Kidney (tissue), 14 donors: ENCODE results near the gene LPIN1. TPM values are rescaled to one million over a fixed set of nuclear protein-coding genes. Genes with fewer than 3 reads are reported as not detected.

Experiments
- DNase-seq, 5 donors: peaks; one replicate each; pipeline ENCODE4 v3.0.0-alpha.2; 2013 to 2020
- FAIRE-seq: peaks from 2 replicates; lab custom pipeline; 2012; peaks lifted over from hg19 to GRCh38; lab: Jason Lieb, UNC
- H3K27ac ChIP-seq, 2 donors: one replicate each; pipeline ENCODE4 v1.7.0; 2013; ENCODE audit warnings: low read depth in 2 of 2, low read length in 2 of 2, inconsistent platforms in 1 of 2
- H3K27me3 ChIP-seq: one replicate; pipeline ENCODE4 v1.7.1; 2013; ENCODE audit warnings: low read length, inconsistent platforms; ENCODE audit not compliant: control insufficient read depth, insufficient read depth
- H3K36me3 ChIP-seq, 3 donors: one replicate each; pipeline versions ENCODE4 v1.7.0 to v1.7.1; 2013; ENCODE audit warnings: low read length in 3 of 3, control low read depth in 1 of 3, inconsistent platforms in 1 of 3; ENCODE audit not compliant: insufficient read depth in 3 of 3, control insufficient read depth in 2 of 3
- H3K4me1 ChIP-seq, 3 donors: one replicate each; pipeline versions ENCODE4 v1.7.0 to v1.7.1; 2013; ENCODE audit warnings: low read length in 3 of 3, inconsistent platforms in 1 of 3, low read depth in 1 of 3; ENCODE audit not compliant: control insufficient read depth in 2 of 3, insufficient read depth in 2 of 3
- H3K4me3 ChIP-seq, 3 donors: one replicate each; pipeline versions ENCODE4 v1.7.0 to v1.8.1; 2013; ENCODE audit warnings: low read length in 3 of 3, control low read depth in 1 of 3, inconsistent platforms in 1 of 3
- H3K9ac ChIP-seq, 3 donors: one replicate each; pipeline versions ENCODE4 v1.7.0 to v1.7.1; 2013; ENCODE audit warnings: low read length in 3 of 3, control low read depth in 1 of 3, inconsistent platforms in 1 of 3
- H3K9me3 ChIP-seq, 3 donors: one replicate each; pipeline versions ENCODE4 v1.7.0 to v1.7.1; 2013; ENCODE audit warnings: low read length in 3 of 3, control low read depth in 1 of 3, inconsistent platforms in 1 of 3; ENCODE audit not compliant: control insufficient read depth in 2 of 3, insufficient read depth in 1 of 3
- CTCF ChIP-seq: IDR thresholded peaks from 3 replicates; pipeline ENCODE4 v1.5.1; 2012; ENCODE audit warnings: mild to moderate bottlenecking, moderate library complexity, borderline replicate concordance; ENCODE audit not compliant: insufficient read depth; ENCODE audit errors: extremely low read depth
- intact Hi-C: fragments of 100-400 bp; cut with DNase I; formaldehyde crosslinking; loops from one replicate; pipeline ENCODE4 v1.11.1; 2022
- polyA plus RNA-seq: library from polyadenylated mRNA; stranded (reverse); fragments of 350-450 nt; fragmentation: Illumina TruSeq; extraction: RNeasy Lipid Tissue Mini Kit (QIAGEN cat#74804); gene quantifications from one replicate; pipeline ENCODE4 v1.2.3, GENCODE V29; 2014; ENCODE audit warnings: low read depth, low replicate concordance; ENCODE audit not compliant: insufficient read depth
- total RNA-seq: library from RNA; stranded (reverse); fragmentation: NEBNext Ultra II Directional; extraction: Animal tissue kit (Norgen Biotek cat#: 25700); gene quantifications from one replicate; pipeline ENCODE4 v1.2.1, GENCODE V29; 2021
- donor health status: control.
- donor health status: control.
- donor health status: control.
- donor health status: control.
- donor health status: control.
- donor health status: DM: yes; HTN: yes; CAD: no.
- donor health status: Normal renal cell carcinoma (clear cell type).

The LPIN1 gene
- total and polyA plus RNA-seq, 2 donors from 2014 or later: 11.8 to 36.8 TPM

GRCh38 chr2:11827547-11827946 is 81.1 kb downstream of the LPIN1 start:
- intact Hi-C loops: no loop called here
- Histone ChIP-seq H3K9ac (no peak overlapping the region), H3K27me3 (no peaks in the 10 kb centered on the region), H3K36me3 (peaks cover 0 to 12% (median 0%) of the 10 kb centered on the region in 3 donors), H3K9me3 (no peaks in the 10 kb centered on the region), H3K4me1 (peaks cover 4 to 13% (median 8%) of the 10 kb centered on the region in 3 donors), H3K27ac (no peak overlapping the region), H3K4me3 (no peak overlapping the region)
- FAIRE-seq: no peak
- DNase-seq: peak in 1 of 5 donors; percentile 4
- TF ChIP-seq CTCF: no peak

GRCh38 chr2:11828933-11829323 is 82.5 kb downstream of the LPIN1 start:
- peaks cover 4 to 13% (median 8%) of the 10 kb centered on the region in 3 donors for H3K4me1 ChIP-seq
- peak overlapping the region in 1 of 2 donors; percentile 20 for H3K27ac ChIP-seq
- FAIRE-seq (no peak), DNase-seq (no peak)
- H3K9me3 ChIP-seq: no peaks in the 10 kb centered on the region
- no peak overlapping the region for H3K4me3 ChIP-seq
- H3K36me3 ChIP-seq: peaks cover 0 to 12% (median 0%) of the 10 kb centered on the region in 3 donors
- intact Hi-C loops: no loop called here
- H3K27me3 ChIP-seq: no peaks in the 10 kb centered on the region
- no peak overlapping the region for H3K9ac ChIP-seq
- TF ChIP-seq CTCF: no peak

- DNase-seq (peak; percentile 82 to 90 (median 83)), FAIRE-seq (no peak)
- Histone ChIP-seq H3K27ac (peak overlapping the region; percentile 20 to 86), H3K9ac (peak overlapping the region in 1 of 3 donors; percentile 44), H3K4me1 (peaks cover 4 to 13% (median 8%) of the 10 kb centered on the region in 3 donors), H3K9me3 (no peaks in the 10 kb centered on the region), H3K27me3 (no peaks in the 10 kb centered on the region), H3K36me3 (peaks cover 0 to 8% (median 0%) of the 10 kb centered on the region in 3 donors), H3K4me3 (peak overlapping the region in 2 of 3 donors; percentile 2 to 11)
- intact Hi-C loops: no loop called here
- peak; percentile 55 for TF ChIP-seq CTCF
These were observed 83.0 kb downstream of the LPIN1 start for GRCh38 chr2:11829324-11829946.
